AG09319 (cell line): Measurements from ENCODE around the gene PSMB5.

Source experiments
- DNase-seq: peaks from one replicate; pipeline ENCODE4 v3.0.0-alpha.2; 2010; ENCODE audit warnings: low read depth; ENCODE audit errors: extremely low read depth
- CTCF ChIP-seq: IDR thresholded peaks from 2 replicates; pipeline ENCODE4 v1.5.1; 2011; ENCODE audit warnings: low read depth, mild to moderate bottlenecking, inconsistent platforms, low read length, moderate library complexity

PSMB5 gene

GRCh38 chr14:22998329-22999012 is 36.2 kb downstream of the PSMB5 start:
- TF ChIP-seq CTCF: no peak
- DNase-seq: no peak

- no peak for DNase-seq
- no peak for TF ChIP-seq CTCF
Observed at GRCh38 chr14:22997676-22998323, 36.9 kb downstream of the PSMB5 start.

- DNase-seq: no peak
- no peak for TF ChIP-seq CTCF
Observed at GRCh38 chr14:22996768-22997654, 37.7 kb downstream of the PSMB5 start.

- no peak for TF ChIP-seq CTCF
- DNase-seq: no peak
Observed at GRCh38 chr14:22995889-22996625, 38.6 kb downstream of the PSMB5 start.

GRCh38 chr14:22994762-22995275 is 39.9 kb downstream of the PSMB5 start:
- peak; percentile 65 for TF ChIP-seq CTCF
- no peak for DNase-seq

GRCh38 chr14:22993517-22993916 is 41.2 kb downstream of the PSMB5 start:
- DNase-seq: no peak
- no peak for TF ChIP-seq CTCF
